ENCODE measurements around the gene CUX1. TPM values are rescaled to one million over a fixed set of nuclear protein-coding genes. Genes with fewer than 3 reads are reported as not detected.

The CUX1 gene
- total RNA-seq, 1 experiment from 2014 or later, result 53.5 TPM

DNA sequence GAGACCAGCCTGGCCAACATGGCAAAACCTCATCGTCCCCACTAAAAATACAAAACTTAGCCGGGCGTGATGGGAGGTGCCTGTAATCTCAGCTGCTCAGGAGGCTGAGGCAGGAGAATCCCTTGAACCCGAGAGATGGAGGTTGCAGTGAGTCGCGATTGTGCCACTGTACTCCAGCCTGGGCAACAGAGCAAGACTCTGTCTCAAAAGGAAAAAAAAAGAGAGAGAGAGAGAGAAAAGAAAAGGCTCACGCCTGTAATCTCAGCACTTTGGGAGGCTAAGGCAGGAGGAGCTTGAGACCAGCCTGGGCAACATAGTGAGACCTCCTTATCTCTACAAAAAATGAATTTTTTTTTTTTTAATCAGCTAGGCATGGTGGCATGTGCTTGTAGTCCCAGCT lies 157.6 kb downstream of the CUX1 start:
- no peaks in the 10 kb centered on the region for H3K79me2 ChIP-seq (ENCODE audit: insufficient read depth, low read length)
- no peak overlapping the region for H3K27ac ChIP-seq (ENCODE audit: insufficient read length, low read depth, low read length)

More for the DNA sequence above, 157.6 kb downstream of the CUX1 start:
- Mint-ChIP-seq H3K9me3 (no peaks in the 10 kb centered on the region), H3K36me3 (ENCODE audit: insufficient read depth in 1 of 3, low read depth in 3 of 3) (peaks cover 0 to 16% (median 3%) of the 10 kb centered on the region in 3 experiments; a peak in 5 of 7 replicates), H3K27me3 (ENCODE audit: low read depth) (no peaks in the 10 kb centered on the region), H3K4me1 (peaks cover 13 to 19% of the 10 kb centered on the region in 2 experiments), H3K4me3 (no peak overlapping the region), H3K27ac (no peak overlapping the region)
- Histone ChIP-seq H4K8ac (replicated peaks; ENCODE audit: insufficient read length, low read depth, low read length) (no peak overlapping the region), H2BK20ac (ENCODE audit: low read depth, low read length, poor library complexity, severe bottlenecking) (no peak overlapping the region), H4K20me1 (ENCODE audit: control insufficient read depth, insufficient read depth, insufficient read length) (no peaks in the 10 kb centered on the region), H3K23ac (ENCODE audit: insufficient read length, low read depth, low read length) (no peak overlapping the region), H4K5ac (ENCODE audit: insufficient read length, low read depth, low read length) (no peak overlapping the region), H2BK5ac (ENCODE audit: insufficient read length, low read length) (no peak overlapping the region), H3T11ph (ENCODE audit: low read length) (no peak overlapping the region), H2BK15ac (ENCODE audit: low read depth, low read length) (no peak overlapping the region), H4K91ac (ENCODE audit: insufficient read length, low read depth, low read length) (no peak overlapping the region), H2BK120ac (ENCODE audit: low read depth, low read length, poor library complexity, severe bottlenecking) (no peak overlapping the region), H3K18ac (ENCODE audit: insufficient read length, low read depth, low read length) (no peak overlapping the region), H3K4ac (ENCODE audit: low read depth, low read length) (no peak overlapping the region), H3K9ac (ENCODE audit: extremely low read depth, insufficient read length, low read length) (no peak overlapping the region), H3K9me3 (ENCODE audit: control insufficient read depth, low read depth, low read length) (no peaks in the 10 kb centered on the region), H3K4me1 (ENCODE audit: insufficient read depth, low read length) (no peaks in the 10 kb centered on the region), H3K79me1 (ENCODE audit: insufficient read depth, low read depth, low read length, poor library complexity, severe bottlenecking) (no peaks in the 10 kb centered on the region), H3K4me2 (ENCODE audit: insufficient read depth, insufficient read length, low read length) (no peak overlapping the region), H3K23me2 (ENCODE audit: insufficient read length, low read depth, low read length, poor library complexity, severe bottlenecking) (no peaks in the 10 kb centered on the region), H3K14ac (ENCODE audit: insufficient read depth, low read length) (no peak overlapping the region), H3K27me3 (ENCODE audit: insufficient read depth, low read length) (no peaks in the 10 kb centered on the region), H2BK12ac (ENCODE audit: insufficient read length, low read depth, low read length) (no peak overlapping the region), H2AFZ (ENCODE audit: low read length) (no peak overlapping the region), H3K56ac (ENCODE audit: insufficient read length, low read depth, low read length) (no peak overlapping the region), H2AK5ac (ENCODE audit: insufficient read length, low read length) (no peak overlapping the region)
- DNase-seq, result no peak
- WGBS (ENCODE audit: extremely low coverage, insufficient read length, low lambda C conversion rate), result no CpG with 5 or more reads among the region's 7 CpGs
- no peak for TF ChIP-seq CTCF (conservative IDR thresholded peaks at IDR 0.05)

All from H9 (cell line).